Measurements from ENCODE around the gene ATP6AP2.
A peak's percentile ranks its signal among the peaks of the same experiment; 100 is the strongest.
"Not testable (repeated sequence)": the region's sequence is repeated elsewhere in the genome, so short reads cannot be mapped to it uniquely, and the experiment has no call there.

ATP6AP2 gene, protein sequence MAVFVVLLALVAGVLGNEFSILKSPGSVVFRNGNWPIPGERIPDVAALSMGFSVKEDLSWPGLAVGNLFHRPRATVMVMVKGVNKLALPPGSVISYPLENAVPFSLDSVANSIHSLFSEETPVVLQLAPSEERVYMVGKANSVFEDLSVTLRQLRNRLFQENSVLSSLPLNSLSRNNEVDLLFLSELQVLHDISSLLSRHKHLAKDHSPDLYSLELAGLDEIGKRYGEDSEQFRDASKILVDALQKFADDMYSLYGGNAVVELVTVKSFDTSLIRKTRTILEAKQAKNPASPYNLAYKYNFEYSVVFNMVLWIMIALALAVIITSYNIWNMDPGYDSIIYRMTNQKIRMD

DNA sequence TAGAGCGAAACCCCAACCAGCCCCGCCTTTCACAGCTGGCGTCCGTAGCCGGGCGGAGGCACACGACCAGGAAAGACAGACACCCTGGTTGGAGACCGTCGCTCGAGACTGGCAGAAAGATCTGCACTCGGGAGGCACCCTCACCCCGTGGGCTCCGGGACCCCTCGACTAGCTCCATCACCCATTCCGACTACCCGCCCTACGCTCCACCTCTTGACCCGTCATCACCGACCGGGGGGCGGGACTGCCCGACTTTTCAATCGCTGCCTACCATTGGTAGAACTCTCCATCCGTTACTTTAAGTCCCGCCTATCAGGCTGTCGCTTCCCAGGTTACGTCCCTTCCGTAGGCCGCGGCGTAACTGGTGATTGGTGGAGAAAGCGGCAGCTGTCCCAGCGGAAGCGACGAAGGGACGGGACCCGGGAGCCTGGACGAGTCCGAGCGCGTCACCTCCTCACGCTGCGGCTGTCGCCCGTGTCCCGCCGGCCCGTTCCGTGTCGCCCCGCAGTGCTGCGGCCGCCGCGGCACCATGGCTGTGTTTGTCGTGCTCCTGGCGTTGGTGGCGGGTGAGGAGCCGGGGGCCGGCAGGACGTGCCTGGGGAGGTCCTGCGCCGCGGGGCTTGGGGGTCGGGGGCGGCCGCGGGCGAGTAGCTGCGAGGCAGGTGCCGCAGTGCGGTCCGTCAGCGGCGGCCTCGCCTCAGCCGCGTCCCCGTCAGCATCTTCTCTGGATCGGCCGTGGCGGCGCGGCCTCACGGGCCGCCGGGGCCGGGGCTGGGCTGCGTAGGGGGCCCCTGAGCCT lies at the start of gene ATP6AP2:
Gene ATP6AP2, plus strand, starts transcription at position 434 of the 799 bp plus-strand sequence. Its CDS starts 96 bp downstream, at position 530.
- peak; percentile 68 for DNase-seq (ENCODE audit: low read depth)

DNA sequence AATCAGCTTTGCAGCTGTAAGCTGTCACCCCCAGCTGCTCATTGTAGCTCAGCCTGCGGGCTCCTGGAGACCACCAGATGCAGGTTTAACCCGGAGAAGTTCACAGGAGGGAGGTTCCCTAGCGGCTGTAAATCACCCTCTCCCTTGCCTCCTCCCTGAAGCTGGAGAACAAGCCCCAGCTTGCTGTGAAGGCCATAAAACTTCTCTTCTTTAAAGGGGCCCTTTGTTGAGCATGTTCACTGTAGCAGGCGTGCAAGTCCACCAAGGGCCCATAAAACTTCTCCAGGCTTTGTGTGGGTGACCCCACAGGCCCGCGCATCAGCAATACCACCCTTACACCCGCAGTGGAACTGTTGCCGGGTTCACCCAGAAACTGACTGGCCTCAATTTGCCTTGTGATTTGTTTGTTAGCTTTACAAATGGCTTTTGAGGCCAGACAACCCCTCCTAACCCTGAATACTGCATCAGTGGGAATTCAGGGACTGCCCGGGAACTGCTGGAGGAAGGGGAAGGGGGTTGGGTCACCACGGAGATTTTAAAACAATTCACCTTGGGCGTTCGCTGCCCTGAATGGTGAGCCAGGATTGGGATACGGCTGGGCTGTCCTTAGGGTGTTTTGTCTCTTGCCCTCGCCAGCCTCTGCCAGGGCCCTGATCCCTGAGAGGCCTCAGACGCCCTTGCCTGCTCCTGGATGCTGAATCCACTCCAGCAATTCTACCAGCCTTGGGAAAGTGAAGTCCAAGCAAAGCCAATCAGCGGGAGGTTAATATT lies 49.5 kb upstream of the ATP6AP2 start:
- no peak for DNase-seq (ENCODE audit: low read depth)

DNA sequence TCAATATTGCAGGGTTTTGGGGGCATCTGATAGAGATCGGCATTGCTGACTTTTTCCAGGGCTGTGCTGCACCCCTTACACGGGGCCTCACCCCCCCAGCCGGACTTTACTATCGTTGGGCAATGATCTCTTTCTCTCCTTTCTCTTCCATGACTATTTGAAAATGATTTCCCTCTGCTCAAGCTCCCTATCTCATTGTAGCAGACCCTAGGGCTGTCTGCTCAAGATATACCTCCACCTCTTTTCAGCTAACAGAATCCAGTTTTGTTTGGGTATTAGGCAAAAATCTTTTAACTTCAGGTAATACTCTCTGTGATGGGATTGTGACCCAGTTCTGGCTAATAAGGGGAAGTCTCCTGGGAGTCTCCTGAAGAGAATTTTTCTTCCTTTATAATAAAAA lies 43.5 kb upstream of the ATP6AP2 start:
- DNase-seq (ENCODE audit: low read depth), result no peak

DNA sequence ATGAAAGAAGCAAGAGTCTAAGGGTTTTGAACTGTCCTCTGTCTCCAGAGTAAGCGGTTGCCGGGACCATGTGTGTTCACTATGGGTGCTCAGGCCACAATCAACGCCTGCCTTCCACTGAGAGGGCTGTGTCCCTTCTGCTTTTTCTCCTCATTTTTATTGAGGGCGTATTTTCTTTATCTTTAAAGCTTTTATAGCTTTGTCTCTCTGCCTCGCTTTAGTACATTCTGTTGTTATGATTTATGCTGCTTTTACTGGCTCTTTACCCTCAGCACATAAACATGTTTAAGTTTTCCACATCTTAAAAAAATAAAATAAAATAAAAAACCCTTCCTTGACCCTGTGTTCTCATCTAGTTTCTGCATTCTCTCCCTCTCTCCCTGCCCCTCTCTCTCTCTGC lies 42.4 kb upstream of the ATP6AP2 start:
- DNase-seq (ENCODE audit: low read depth), result no peak

DNA sequence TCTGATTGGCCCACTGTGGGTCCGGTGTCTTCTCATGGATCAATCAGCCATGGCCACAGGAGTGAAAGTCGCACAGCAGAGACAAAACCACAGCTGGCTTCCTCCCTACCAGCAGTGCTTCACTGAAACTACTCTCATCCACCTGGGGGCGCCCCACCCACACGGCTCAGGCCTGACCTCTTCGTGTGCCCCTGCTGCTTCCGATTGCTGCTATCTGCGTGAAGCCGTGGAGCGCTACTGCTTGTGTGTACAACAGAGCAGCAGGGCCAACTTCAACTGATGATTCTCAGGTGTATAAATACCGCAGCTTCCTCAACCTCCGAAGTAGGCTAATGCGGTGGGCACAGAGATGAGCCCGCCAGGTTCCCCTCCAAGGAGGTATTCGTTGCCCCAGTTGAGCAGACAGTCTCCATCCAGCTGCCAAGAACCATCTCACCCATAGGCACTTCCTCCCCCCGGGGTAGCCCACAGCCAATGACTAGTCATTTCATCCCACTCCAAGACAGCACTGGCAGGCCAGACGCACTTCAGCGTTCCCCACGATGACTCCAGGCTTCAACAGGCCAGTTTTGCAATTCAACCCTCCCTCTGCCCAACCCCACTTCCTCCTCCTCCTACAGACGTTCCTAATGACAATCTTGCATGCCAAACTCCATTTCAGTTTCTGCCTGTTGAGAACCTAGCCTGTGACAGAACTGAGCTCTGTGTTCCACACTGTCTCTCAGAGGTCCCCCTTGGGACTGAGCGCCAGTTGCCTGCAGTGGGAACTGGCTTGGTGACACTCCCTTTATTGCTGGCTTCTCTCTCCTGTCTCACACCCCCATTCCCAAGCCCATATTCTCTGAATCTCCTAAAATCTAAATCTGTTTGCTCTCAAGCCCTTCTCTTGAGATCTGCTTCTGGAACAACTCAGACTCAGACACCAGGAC lies 41.3 kb upstream of the ATP6AP2 start:
- peak; percentile 6 for DNase-seq (ENCODE audit: low read depth)

DNA sequence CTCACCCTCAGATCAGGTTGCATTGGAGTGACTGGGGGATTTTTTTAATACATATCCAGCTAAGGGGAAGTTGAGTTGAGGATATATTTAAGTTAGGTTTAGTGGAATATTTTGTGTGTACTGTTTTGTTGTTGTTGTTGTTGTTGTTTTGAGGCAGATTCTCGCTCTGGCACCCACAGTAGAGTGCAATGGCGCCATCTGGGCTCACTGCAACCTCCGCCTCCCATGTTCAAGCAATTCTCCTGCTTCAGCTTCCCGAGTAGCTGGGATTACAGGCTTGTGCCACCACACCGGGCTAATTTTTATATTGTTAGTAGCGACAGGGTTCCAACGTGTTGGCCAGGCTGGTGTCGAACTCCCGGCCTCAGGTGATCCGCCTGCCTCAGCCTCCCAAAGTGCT lies 38.6 kb upstream of the ATP6AP2 start:
- DNase-seq (ENCODE audit: low read depth), result no peak

DNA sequence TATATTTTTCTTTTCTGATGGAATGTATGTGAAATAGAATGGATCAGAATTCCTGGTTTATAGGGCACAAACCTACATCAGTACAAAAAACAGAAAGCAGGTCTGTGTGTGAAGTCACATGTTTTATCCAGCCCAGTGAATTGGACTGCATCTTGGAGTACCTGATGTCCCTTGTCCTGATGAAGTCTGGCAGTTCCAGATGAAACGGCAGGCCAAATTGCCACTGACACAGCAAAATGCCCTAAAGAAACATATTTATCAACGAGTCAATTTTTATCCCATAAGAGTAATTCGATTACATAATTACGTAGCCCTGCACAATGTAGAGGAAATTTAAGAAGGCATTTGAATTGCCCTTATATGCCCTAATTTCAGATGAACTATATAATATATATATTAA lies 37.8 kb upstream of the ATP6AP2 start:
- DNase-seq (ENCODE audit: low read depth), result no peak

DNA sequence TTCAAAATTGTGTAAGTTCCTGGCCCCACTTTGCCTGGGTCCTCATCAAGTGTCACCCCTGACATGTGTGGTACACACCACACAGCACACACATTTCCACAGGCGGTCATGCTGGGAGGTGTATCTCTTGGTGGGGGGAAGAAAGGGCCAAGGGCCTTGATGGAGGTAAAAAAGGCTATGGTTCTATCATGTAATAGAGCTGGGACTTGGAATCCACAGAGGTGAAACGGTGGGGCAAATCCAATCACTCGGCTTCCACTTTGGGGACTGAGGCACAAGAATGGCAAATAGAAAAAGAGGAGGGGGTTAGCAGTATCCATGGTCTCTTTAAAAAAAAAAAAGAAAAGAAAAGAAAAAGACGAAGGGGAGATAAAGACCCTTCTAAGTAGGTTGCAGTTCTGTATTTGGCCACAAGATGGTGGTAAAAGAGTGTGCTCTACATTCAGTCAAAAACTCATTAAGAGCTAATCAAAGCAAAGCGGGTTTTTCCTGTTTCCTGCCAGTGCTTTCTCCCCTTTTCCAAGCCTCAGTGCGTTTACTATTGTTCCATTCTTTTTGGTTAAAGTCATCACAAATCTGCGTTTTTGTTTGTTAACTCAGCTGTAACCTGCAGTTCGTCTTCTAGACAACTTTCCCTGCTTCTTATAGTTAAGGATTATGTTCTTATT lies 37.0 kb upstream of the ATP6AP2 start:
- no peak for DNase-seq (ENCODE audit: low read depth)

DNA sequence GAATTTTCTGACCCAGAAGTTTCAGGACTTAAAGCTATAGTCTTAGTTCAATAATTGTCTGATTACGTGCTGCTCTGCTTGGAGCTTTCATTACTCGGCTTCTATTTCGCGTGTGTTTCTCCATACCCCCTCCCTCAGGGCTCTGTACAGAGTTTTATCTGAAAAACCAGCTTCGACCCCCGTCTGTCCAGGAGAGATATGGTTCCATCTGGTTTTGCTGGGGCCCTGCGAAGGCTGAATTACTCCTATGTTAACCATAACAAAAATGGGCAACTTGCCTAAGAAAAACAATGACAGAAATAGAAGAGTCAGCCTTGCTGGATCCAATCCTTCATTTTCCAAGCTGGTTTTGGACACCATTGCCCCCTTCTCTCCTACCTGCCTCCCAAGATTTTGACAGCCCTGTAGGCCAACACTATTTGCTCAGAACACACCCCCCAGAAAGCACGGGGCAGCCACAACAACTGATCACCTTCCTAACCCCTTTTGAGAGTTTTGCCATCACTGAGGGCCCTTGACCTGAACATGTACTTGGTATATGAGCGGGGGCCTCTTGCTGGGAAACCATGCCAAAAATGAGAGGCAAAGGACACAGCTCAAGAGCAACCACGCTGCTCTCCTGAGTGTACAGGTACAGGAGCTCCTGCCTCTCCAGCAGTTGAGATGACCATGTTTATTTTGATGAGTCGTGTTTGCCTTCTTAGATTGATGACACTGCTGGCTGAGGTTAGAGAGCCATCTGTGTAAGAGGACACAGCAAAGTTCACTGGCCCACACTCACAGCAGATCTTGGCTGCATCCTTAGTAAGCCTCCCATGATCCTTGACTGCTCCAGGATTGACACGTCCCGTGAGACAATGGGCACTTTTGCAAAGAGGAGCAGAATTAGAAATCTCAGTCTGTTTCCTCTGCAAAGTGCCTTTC lies 36.2 kb upstream of the ATP6AP2 start:
- no peak for DNase-seq (ENCODE audit: low read depth)

DNA sequence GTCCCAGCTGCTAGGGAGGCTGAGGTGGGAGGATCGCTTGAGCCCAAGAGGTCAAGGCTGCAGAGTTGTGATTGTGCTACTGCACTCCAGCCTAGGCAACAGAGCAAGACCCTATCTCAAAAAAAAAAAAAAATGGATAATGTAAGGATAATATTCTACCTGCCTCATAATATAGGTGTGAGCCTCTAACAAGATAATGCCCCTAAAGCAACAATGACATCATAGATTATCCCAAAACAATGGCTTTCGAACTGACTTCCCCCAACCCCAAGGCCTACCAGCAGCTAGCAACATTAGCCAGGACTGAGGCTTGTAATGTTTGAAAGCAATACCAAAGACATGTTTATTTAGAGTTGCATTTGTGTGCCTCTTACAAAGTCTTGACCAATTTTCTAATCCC lies 33.9 kb upstream of the ATP6AP2 start:
- DNase-seq (ENCODE audit: low read depth), result no peak

DNA sequence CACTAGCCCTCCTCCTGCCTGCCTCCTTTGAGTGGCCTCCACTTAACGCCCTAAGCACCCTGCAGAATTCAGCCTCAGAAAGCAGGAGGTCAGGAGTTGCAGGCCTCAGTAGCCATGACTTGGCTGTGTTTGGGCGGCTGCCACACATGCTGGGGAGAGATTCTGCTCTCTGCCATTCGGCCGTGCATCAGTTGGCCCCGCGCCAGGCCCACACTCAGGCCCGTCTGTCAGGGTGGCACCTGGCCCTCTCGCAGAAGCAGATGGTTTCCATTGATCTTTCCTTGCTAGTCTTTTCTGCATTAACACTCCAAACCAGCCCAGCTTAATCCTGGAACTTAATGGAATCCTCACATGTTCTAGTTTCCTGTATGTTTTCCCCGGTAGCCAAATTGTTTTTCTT lies 30.7 kb upstream of the ATP6AP2 start:
- DNase-seq (ENCODE audit: low read depth), result no peak

DNA sequence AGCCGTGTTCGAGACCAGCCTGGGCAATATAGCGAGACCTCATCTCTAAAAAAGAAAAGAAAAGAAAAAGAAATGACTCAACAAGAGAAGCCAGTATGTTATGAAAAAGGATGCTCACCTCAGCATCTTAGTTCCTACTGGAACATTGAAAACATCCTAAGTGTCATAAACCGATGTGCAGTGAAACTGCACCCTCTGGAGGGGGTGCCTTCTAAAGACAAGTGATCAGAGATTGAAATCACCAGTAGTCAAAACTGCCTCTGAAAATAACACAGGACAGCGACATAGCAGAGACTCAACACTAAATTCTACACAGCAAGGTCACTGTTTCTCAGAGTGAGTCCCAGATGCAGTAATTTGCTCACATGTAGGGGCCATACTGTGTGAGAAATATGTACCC lies 28.0 kb upstream of the ATP6AP2 start:
- no peak for DNase-seq (ENCODE audit: low read depth)

DNA sequence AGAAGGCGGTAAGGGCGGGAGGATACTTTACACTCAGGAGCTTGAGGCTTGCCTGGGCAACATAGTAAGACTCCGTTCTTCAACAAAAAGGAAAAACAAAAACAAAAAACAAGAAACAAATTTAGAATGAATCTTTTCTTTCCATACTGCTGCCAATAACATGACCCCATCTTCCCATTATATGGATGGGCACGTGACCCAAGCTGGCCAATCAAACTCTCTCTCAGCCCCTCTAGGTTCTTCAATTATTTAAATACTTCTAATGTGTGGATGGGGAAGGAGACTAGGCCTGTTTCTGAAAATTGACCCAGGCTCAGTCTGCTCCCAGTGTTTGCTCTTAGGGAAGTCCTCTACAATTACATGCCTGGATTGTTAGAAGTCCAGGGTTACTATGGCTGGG lies 22.2 kb upstream of the ATP6AP2 start:
- DNase-seq (ENCODE audit: low read depth), result no peak

DNA sequence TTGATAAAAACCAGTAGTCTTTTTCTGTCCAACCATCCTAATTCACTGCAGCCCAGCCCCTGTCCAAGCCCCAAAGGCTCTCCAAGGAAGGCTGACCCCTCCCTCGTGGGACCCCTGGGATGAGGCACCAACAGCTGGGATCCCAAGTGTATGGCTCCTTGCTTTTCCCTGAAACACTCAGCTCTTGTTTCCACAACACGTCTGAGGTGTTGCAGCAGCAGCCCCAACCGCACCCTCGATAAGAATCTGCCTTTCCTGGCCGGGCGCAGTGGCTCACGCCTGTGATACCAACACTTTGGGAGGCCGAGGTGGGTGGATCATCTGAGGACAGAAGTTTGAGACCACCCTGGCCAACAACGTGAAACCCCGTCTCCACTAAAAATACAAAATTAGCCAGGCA lies 17.0 kb upstream of the ATP6AP2 start:
- DNase-seq (ENCODE audit: low read depth), result no peak

DNA sequence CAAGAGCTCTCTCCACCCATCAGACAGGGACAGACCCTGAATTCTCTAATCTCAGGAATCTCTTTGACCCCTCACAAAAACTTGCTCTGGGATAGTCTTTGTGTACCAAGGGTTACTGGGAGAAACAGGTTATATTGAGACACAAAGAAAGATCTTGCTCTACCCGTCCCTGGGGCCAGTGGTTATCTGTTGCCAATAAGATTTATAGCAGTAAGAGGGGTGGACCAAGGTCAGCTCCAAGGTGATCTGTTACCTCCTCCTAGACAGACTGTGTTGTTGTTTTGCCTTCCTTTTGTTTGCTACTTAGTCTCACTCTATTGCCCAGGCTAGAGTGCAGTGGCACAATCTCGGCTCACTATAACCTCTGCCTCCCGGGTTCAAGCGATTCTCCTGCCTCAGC lies 16.3 kb upstream of the ATP6AP2 start:
- DNase-seq (ENCODE audit: low read depth), result no peak

DNA sequence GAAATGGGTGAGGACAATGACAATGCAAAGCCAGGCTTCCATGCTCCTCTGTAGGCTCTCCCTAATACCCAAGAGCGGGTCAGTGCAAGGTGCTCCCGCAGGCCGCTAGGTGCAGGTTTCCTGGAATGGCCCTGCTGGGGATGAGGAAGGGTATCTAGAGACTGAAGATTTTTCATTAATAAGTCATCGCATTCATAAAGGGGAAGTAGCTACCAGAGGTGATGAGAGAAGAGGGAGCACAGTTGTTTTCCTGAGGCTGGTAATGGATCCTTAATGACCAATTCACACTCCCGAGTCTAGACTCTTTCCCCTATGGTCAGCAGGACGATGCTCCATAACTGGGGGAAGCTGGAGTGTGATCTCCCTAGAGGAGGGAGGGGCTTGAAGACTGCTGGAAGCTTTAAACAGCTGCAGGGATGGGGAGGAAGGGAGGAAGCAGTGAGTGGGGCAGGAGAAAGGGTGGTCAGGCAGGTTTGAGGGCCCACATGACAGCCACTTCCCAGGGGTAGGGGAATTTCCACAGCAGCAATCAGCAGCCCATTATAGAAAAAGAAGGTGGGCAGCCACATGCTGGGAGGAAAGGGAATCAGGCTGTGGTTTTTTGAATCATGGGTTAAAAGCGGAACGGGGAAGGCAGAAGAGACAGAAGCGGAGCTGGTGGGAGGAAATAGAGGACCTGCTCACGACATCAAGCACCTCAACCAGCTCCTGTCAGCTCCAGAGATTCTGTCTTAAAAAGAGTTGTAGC lies 10.2 kb upstream of the ATP6AP2 start:
- no peak for DNase-seq (ENCODE audit: low read depth)

DNA sequence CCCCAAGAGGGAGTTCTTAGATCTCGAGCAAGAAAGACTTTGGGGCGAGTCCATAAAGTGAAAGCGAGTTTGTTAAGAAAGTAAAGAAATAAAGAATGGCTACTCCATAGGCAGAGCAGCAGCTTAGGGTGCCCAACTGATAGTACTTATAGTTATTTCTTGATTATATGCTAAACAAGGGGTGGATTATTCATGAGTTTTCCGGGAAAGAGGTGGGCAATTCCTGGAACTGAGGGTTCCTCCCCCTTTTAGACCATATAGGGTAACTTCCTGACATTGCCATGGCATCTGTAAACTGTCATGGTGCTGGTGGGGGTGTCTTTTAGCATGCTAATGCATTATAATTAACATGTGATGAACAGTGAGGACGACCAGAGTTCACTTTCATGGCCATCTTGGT lies 9.6 kb upstream of the ATP6AP2 start:
- DNase-seq (ENCODE audit: low read depth), result not testable (repeated sequence)

DNA sequence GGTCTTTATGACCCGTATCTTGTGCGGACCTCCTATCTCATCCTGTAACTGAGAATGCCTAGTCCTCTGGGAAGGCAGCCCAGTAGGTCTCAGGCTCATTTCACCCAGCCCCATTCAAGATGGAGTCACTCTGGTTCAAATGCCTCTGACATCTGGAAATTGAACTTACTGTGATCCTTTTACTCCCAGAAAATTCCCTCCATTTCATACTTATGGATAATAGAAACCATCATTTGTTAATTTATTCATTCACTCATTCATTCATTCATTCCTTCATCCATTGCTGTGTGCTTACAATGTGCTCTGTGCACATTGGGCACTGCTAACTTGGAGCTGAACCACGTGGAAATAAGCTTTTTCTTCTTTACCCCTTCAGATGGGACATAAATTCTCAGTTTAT lies 9.2 kb upstream of the ATP6AP2 start:
- no peak for DNase-seq (ENCODE audit: low read depth)

DNA sequence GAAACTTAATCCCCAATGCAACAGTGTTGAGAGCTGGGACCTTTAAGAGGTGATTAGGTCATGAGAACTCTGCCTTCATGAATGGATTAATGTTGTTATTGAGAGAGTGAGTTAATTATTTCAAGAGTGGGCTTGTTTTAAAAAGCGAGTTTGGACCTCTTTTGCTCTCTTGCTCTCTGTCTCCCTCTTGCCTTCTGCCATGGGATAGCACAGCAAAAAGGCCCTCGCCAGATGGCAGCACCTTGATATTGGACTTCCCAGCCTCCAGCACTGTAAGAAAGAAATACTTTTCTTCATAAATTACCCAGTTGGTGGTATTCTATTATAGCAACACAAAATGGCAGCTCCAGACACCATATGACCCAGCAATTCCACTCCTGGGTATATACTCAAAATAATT lies 7.0 kb upstream of the ATP6AP2 start:
- no peak for DNase-seq (ENCODE audit: low read depth)

Measured in HS-5 (cell line).